ENCODE measurements around the gene ARFRP1. TPM values are rescaled to one million over a fixed set of nuclear protein-coding genes. Genes with fewer than 3 reads are reported as not detected.

Gene ARFRP1, protein sequence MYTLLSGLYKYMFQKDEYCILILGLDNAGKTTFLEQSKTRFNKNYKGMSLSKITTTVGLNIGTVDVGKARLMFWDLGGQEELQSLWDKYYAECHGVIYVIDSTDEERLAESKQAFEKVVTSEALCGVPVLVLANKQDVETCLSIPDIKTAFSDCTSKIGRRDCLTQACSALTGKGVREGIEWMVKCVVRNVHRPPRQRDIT
- total RNA-seq: 10 to 100 TPM; 35.3 to 76.9 TPM

DNA sequence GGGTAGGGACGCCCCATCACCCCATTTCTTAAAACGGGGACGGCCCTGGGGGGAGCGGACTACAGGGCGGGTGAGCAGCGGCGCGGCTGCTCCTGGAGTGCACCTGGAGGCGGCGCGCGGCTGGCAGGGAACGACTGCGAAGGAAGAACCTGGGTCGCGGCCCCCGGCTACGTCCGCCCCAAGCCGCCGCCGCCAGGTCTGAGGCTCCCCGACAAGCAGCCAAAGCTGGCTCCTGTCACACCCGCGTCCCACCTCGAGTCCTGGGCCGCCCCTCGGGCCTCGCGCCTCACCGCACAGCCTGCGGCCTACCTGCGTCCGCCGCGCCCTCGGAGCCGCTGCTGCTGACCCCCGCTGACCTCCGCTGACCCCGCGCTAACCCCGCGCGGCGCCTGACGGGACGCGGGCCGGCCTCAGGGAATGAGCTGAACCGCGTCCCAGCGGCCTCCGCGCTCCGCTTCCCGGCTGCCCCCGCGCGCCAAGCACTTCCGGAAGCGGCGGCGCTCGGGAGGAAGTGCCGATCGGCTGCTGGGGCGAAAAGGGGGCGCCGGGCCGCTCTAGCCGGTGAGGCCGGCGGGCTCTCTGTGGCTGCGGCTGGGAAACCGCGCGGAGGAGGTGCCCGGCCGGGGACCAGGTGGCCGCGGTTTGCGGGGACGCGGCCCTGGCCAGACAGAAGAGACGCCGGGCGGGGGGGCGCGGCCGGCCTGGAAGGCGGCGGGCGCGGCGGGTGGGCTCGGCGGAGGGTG lies at the start of gene ARFRP1, which contains the start of gene ZGPAT:
ARFRP1 (minus strand) TSS at position 419 of the 743 bp plus-strand sequence. CDS start 885 bp downstream, outside the sequence.
ZGPAT (plus strand) TSS at position 482 of the 743 bp plus-strand sequence. CDS start 542 bp downstream, outside the sequence.
- Histone ChIP-seq H3K9me3 (no peaks in the 10 kb centered on the region), H3K36me3 (peaks cover 11% of the 10 kb centered on the region), H3K4me3 (peak within 1 kb of the TSS; percentile 99), H3K27ac (peak within 1 kb of the TSS; percentile 91), H3K27me3 (no peaks in the 10 kb centered on the region), H3K9ac (ENCODE audit: low read depth in 2 of 2, low read length in 2 of 2) (peak within 1 kb of the TSS; percentile 92 to 100), H3K4me1 (peaks cover 22% of the 10 kb centered on the region)
- peak; percentile 94 for DNase-seq
- TF ChIP-seq, protein P1, sequence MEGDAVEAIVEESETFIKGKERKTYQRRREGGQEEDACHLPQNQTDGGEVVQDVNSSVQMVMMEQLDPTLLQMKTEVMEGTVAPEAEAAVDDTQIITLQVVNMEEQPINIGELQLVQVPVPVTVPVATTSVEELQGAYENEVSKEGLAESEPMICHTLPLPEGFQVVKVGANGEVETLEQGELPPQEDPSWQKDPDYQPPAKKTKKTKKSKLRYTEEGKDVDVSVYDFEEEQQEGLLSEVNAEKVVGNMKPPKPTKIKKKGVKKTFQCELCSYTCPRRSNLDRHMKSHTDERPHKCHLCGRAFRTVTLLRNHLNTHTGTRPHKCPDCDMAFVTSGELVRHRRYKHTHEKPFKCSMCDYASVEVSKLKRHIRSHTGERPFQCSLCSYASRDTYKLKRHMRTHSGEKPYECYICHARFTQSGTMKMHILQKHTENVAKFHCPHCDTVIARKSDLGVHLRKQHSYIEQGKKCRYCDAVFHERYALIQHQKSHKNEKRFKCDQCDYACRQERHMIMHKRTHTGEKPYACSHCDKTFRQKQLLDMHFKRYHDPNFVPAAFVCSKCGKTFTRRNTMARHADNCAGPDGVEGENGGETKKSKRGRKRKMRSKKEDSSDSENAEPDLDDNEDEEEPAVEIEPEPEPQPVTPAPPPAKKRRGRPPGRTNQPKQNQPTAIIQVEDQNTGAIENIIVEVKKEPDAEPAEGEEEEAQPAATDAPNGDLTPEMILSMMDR (IDR thresholded peaks at IDR 0.05): no peak
- intact Hi-C loops (cut with DNase I): loop anchor here (10.0 kb wide), 1 partner anchor 87 kb away; no protein-coding TSS in a partner anchor

DNA sequence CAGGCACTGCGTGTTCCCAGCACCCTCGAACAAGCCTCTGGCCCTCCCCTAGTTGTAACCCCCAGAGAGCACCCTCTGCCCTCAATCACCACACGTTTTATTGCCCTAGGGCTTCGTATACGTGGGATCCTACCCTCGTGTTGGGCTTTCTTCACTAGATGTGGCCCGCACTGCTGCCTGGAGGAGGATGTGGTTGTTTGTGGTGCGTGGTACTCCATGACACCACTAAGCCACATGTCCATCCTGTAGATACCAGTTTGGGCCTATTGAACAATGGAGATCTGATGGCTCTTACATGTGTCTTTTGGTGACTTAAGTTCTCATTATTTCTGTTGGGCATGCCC lies 48.8 kb upstream of the ARFRP1 start:
- TF ChIP-seq, protein P1 (IDR thresholded peaks at IDR 0.05): no peak
- H3K4me1 ChIP-seq: no peaks in the 10 kb centered on the region
- no peaks in the 10 kb centered on the region for H3K36me3 ChIP-seq
- no peak overlapping the region for H3K9ac ChIP-seq (ENCODE audit: low read depth in 2 of 2, low read length in 2 of 2)
- DNase-seq: no peak
- no peaks in the 10 kb centered on the region for H3K27me3 ChIP-seq
- H3K9me3 ChIP-seq: no peaks in the 10 kb centered on the region
- intact Hi-C loops (cut with DNase I): no loop called here
- H3K27ac ChIP-seq: no peak overlapping the region
- no peak overlapping the region for H3K4me3 ChIP-seq

DNA sequence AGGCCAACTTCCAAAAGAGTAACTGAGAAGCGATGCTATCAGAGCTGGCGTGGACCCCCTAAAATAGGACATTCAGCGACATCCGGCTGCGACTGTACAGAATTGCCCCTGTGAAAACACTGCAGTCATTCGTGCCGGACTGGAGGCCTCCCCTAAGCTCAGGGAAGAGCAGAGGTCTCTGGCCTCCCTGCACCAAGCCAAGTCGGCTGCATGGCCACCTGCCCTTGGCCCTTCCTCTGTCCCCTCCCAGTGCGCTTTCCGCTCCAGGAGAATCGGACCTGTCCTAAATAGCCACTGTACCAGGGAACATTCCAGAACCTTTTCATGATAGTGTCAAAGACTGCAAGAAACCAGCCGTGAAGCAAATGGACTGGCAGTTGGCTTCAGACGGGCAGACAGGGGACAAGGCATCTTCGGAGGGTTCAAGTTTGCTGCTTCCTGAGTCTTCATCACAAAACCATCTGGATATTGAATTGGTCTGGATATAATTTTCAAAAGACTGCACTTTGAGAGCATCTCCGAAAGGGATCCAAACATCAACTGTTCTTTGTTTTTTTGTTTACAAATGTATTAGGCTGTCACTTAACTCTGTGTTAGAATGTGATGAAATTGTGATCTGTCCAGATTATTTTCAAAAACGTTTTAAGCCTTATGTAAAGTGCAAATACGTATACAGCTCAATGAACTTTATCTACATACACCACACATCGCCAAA lies 48.3 kb upstream of the ARFRP1 start:
- no peaks in the 10 kb centered on the region for H3K36me3 ChIP-seq
- no peaks in the 10 kb centered on the region for H3K27me3 ChIP-seq
- H3K9me3 ChIP-seq: no peaks in the 10 kb centered on the region
- no peak overlapping the region for H3K4me3 ChIP-seq
- intact Hi-C loops (cut with DNase I): no loop called here
- no peak for DNase-seq
- H3K9ac ChIP-seq (ENCODE audit: low read depth in 2 of 2, low read length in 2 of 2): no peak overlapping the region
- H3K27ac ChIP-seq: no peak overlapping the region
- H3K4me1 ChIP-seq: no peaks in the 10 kb centered on the region
- TF ChIP-seq, protein P1 (IDR thresholded peaks at IDR 0.05): no peak

DNA sequence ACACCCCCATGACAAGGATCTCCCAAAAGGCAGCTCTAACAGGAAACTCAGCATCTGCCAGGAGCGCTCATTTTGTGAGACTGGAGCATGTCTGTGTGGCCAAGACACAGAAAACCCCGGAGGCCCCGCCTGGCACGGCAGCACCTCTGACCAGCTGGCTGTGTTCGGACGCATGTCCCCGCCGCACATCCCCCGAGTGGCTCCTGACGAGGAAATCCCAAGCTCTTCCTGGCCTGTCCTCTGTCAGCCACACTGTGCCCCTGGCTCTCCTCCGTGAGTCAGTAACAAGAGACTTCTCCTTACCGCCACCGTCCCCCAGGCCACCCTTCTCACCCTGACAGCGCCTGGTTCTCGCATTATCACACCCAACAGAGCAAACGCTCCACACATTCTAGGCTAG lies 46.2 kb upstream of the ARFRP1 start:
- Histone ChIP-seq H3K9ac (ENCODE audit: low read depth in 2 of 2, low read length in 2 of 2) (no peak overlapping the region), H3K4me1 (no peaks in the 10 kb centered on the region), H3K36me3 (no peaks in the 10 kb centered on the region), H3K9me3 (no peaks in the 10 kb centered on the region), H3K27me3 (no peaks in the 10 kb centered on the region), H3K27ac (no peak overlapping the region), H3K4me3 (no peak overlapping the region)
- TF ChIP-seq, protein P1 (IDR thresholded peaks at IDR 0.05): no peak
- DNase-seq: no peak
- intact Hi-C loops (cut with DNase I): no loop called here

DNA sequence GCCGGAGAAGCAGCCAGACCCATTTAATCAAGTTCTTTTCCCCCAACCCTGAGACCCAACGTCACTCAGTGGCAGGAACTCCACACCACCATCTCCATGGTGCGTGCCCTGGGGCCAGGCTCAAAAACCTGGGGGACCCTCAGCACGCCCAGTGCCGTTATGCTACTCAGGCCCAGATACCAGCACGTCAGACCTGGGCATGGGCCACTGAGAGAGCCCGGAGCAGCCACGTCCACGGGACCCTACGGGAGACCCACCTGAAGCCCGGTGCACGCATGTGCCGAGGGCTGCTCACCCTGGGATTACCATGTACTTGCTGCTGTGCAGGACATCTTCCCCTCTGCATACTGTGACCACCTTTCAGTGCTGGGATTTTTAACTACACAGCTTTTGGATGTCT lies 45.6 kb upstream of the ARFRP1 start:
- DNase-seq: no peak
- H3K4me1 ChIP-seq: no peaks in the 10 kb centered on the region
- H3K4me3 ChIP-seq: no peak overlapping the region
- no peaks in the 10 kb centered on the region for H3K27me3 ChIP-seq
- no peaks in the 10 kb centered on the region for H3K36me3 ChIP-seq
- H3K9ac ChIP-seq (ENCODE audit: low read depth in 2 of 2, low read length in 2 of 2): no peak overlapping the region
- TF ChIP-seq, protein P1 (IDR thresholded peaks at IDR 0.05): no peak
- no peak overlapping the region for H3K27ac ChIP-seq
- intact Hi-C loops (cut with DNase I): no loop called here
- H3K9me3 ChIP-seq: no peaks in the 10 kb centered on the region
